Endothelial cell of umbilical vein (primary cell): ENCODE data around the gene MECP2. TPM values are rescaled to one million over a fixed set of nuclear protein-coding genes. Genes with fewer than 3 reads are reported as not detected.
A peak's percentile ranks its signal among the peaks of the same experiment; 100 is the strongest.

Experiments
- BruUV-seq: library from RNA; stranded (reverse); fragments of 400-500 nt; replicated peaks from 2 replicates; lab custom pipeline; 2021; lab: Mats Ljungman, UMichigan
- CTCF ChIA-PET: fragments of 300-600, 350-600 bp; sonication (Branson Sonifier 250); formaldehyde crosslinking; loops from one replicate; lab custom pipeline; 2021; ENCODE audit warnings: antibody characterized with exemption, inconsistent platforms; lab: Charles Lee
- POLR2A ChIA-PET: fragments of 300-600, 350-600 bp; sonication (Branson Sonifier 250); formaldehyde crosslinking; loops from one replicate; lab custom pipeline; 2021; ENCODE audit warnings: antibody characterized with exemption, inconsistent platforms; lab: Charles Lee
- DNase-seq: peaks from one replicate; pipeline ENCODE4 v3.0.0-alpha.2; 2011; ENCODE audit warnings: low read depth, low spot score
- FAIRE-seq: peaks from 2 replicates; lab custom pipeline; 2011; peaks lifted over from hg19 to GRCh38; lab: Jason Lieb, UNC
- H2AFZ ChIP-seq: 2 replicates; pipeline ENCODE4 v1.6.0; 2012; ENCODE audit warnings: low read depth, low read length, control low read depth, inconsistent platforms
- H3K27ac ChIP-seq: 2 replicates; pipeline ENCODE4 v1.5.1; 2011; ENCODE audit warnings: low read depth, mild to moderate bottlenecking, control low read depth, low read length, moderate library complexity; ENCODE audit not compliant: insufficient read depth
- H3K27me3 ChIP-seq, 2 experiments: 2 replicates each; pipeline versions ENCODE4 v1.6.0 to v1.6.1; 2011; ENCODE audit warnings: low read length in 2 of 2, mixed read lengths in 1 of 2; ENCODE audit not compliant: control insufficient read depth in 2 of 2, insufficient read depth in 2 of 2
- H3K36me3 ChIP-seq, 2 experiments: 2 replicates in 1 of 2; 3 replicates in 1 of 2; pipeline ENCODE4 v1.5.1; 2011; ENCODE audit warnings: low read length in 2 of 2, mild to moderate bottlenecking in 1 of 2, moderate library complexity in 1 of 2; ENCODE audit not compliant: control insufficient read depth in 2 of 2, insufficient read depth in 2 of 2; ENCODE audit errors: extremely low read depth in 1 of 2
- H3K4me1 ChIP-seq: 3 replicates; pipeline ENCODE4 v1.5.1; 2011; ENCODE audit warnings: mild to moderate bottlenecking, low read length; ENCODE audit not compliant: control insufficient read depth, insufficient read depth; ENCODE audit errors: extremely low read depth
- H3K4me2 ChIP-seq: 2 replicates; pipeline ENCODE4 v1.6.1; 2011; ENCODE audit warnings: low read length, control low read depth, mixed read lengths; ENCODE audit not compliant: insufficient read depth
- H3K4me3 ChIP-seq, 3 experiments: fragments of 200-600 bp in 1 of 3; sonication (generic), shearing (Covaris generic) in 1 of 3; replicated peaks in 1 of 3; 2 replicates each; pipeline ENCODE4 v1.5.1; 2011 to 2016; ENCODE audit warnings: control low read depth in 3 of 3, low read length in 3 of 3, mild to moderate bottlenecking in 2 of 3, inconsistent platforms in 1 of 3, low read depth in 1 of 3, moderate library complexity in 1 of 3; ENCODE audit not compliant: insufficient read depth in 1 of 3
- H3K79me2 ChIP-seq: 2 replicates; pipeline ENCODE4 v1.6.0; 2012; ENCODE audit warnings: low read length, inconsistent platforms; ENCODE audit not compliant: control insufficient read depth, insufficient read depth
- H3K9ac ChIP-seq: replicated peaks from 2 replicates; pipeline ENCODE3; 2011; ENCODE audit warnings: low read length, control low read depth; ENCODE audit not compliant: insufficient read depth; ENCODE audit errors: extremely low read depth
- H3K9me1 ChIP-seq: replicated peaks from 3 replicates; pipeline ENCODE4 v1.6.0; 2011; ENCODE audit warnings: mild to moderate bottlenecking, low read length; ENCODE audit not compliant: control insufficient read depth, insufficient read depth; ENCODE audit errors: extremely low read depth
- H3K9me3 ChIP-seq: replicated peaks from 2 replicates; pipeline ENCODE4 v1.5.1; 2012; ENCODE audit warnings: low read length, inconsistent platforms; ENCODE audit not compliant: control insufficient read depth, insufficient read depth
- H4K20me1 ChIP-seq: replicated peaks from 2 replicates; pipeline ENCODE3; 2011; ENCODE audit warnings: mild to moderate bottlenecking, low read length; ENCODE audit not compliant: control insufficient read depth, insufficient read depth; ENCODE audit errors: extremely low read depth
- CTCF ChIP-seq, 2 donors: IDR thresholded peaks; 1 replicate in 1 of 2; 2 replicates in 1 of 2; pipeline ENCODE4 v1.5.1; 2011; ENCODE audit warnings: low read length in 2 of 2, mild to moderate bottlenecking in 2 of 2, moderate library complexity in 2 of 2, control low read depth in 1 of 2, inconsistent platforms in 1 of 2, low read depth in 1 of 2; ENCODE audit not compliant: insufficient read depth in 1 of 2; ENCODE audit errors: extremely low read depth in 1 of 2
- EZH2 ChIP-seq: IDR thresholded peaks from 2 replicates; pipeline ENCODE4 v1.6.1; 2012; ENCODE audit warnings: borderline replicate concordance, low read depth, mild to moderate bottlenecking, moderate library complexity, low read length, inconsistent platforms; ENCODE audit not compliant: severe bottlenecking
- FOS ChIP-seq: IDR thresholded peaks from 2 replicates; pipeline ENCODE4 v1.6.1; 2011; ENCODE audit warnings: mild to moderate bottlenecking, low read length, moderate library complexity, borderline replicate concordance; ENCODE audit not compliant: insufficient read depth
- GATA2 ChIP-seq: IDR thresholded peaks from 2 replicates; pipeline ENCODE4 v1.7.0; 2011; ENCODE audit warnings: low read depth, mild to moderate bottlenecking, moderate library complexity, mixed read lengths, low read length; ENCODE audit not compliant: insufficient read length, insufficient read depth
- JUN ChIP-seq: IDR thresholded peaks from 2 replicates; pipeline ENCODE4 v1.6.1; 2011; ENCODE audit warnings: borderline replicate concordance, low read depth; ENCODE audit not compliant: insufficient read length, insufficient read depth
- MAX ChIP-seq: IDR thresholded peaks from 2 replicates; pipeline ENCODE4 v1.6.1; 2011; ENCODE audit not compliant: insufficient read depth, insufficient read length
- MYC ChIP-seq: IDR thresholded peaks from one replicate; pipeline ENCODE4 v1.6.1; 2011; ENCODE audit warnings: mild to moderate bottlenecking, low read depth, low read length
- POLR2A ChIP-seq: IDR thresholded peaks from 2 replicates; pipeline ENCODE4 v1.6.1; 2012; ENCODE audit warnings: low read depth, mild to moderate bottlenecking, control low read depth, low read length
- POLR2AphosphoS5 ChIP-seq: IDR thresholded peaks from 2 replicates; pipeline ENCODE4 v1.6.1; 2012; ENCODE audit warnings: low read depth, mild to moderate bottlenecking, control low read depth, low read length, moderate library complexity; ENCODE audit not compliant: insufficient read depth
- dilution Hi-C: fragments of 300-500 bp; cut with MboI; formaldehyde crosslinking; loops from one replicate; pipeline ENCODE4 v1.15.0; 2019; ENCODE audit warnings: low sequenced_read_pairs; ENCODE audit not compliant: extremely low pct_ligation_motif_present
- intact Hi-C: fragments of 100-400 bp; cut with micrococcal nuclease; formaldehyde crosslinking; loops from one replicate; pipeline ENCODE4 v1.10.0; 2022
- polyA plus RNA-seq, 4 experiments: library from polyadenylated mRNA; depleted of rRNA in 3 of 4; stranded (reverse) in 3 of 4; unstranded in 1 of 4; fragments of >200 nt; gene quantifications; 2 replicates each; pipeline versions ENCODE4 v1.2.1 to v1.2.3, GENCODE V29; 2011 to 2012; ENCODE audit warnings: missing spikeins in 1 of 4
- total RNA-seq: library from RNA; stranded (reverse); gene quantifications from 2 replicates; pipeline ENCODE4 v1.2.3, GENCODE V29; 2021

MECP2 gene
- total and polyA plus RNA-seq, 2 donors (not counting 3 experiments of a cell fraction or from before 2014, with no cell fraction given) = 9.0 to 45.3 TPM

GRCh38 chrX:154027986-154028385 lies 69.5 kb downstream of the MECP2 start:
- FAIRE-seq (peak; percentile 40), DNase-seq (no peak)
- Histone ChIP-seq H3K9ac (no peak overlapping the region), H3K27ac (no peak overlapping the region), H3K79me2 (no peaks in the 10 kb centered on the region), H3K4me2 (no peak overlapping the region), H3K9me3 (no peaks in the 10 kb centered on the region), H3K9me1 (no peaks in the 10 kb centered on the region), H4K20me1 (no peaks in the 10 kb centered on the region), H3K36me3 (peaks cover 0 to 23% of the 10 kb centered on the region in 2 experiments), H3K4me3 (no peak overlapping the region), H2AFZ (no peak overlapping the region), H3K27me3 (no peaks in the 10 kb centered on the region), H3K4me1 (no peaks in the 10 kb centered on the region)
- CTCF ChIA-PET = interaction anchor here (1.4 to 4.0 kb wide), 2 partner anchors 10 to 15 kb away, joined by 3 to 16 read pairs; no protein-coding TSS in a partner anchor
- TF ChIP-seq POLR2A (no peak), POLR2AphosphoS5 (no peak)
- POLR2A ChIA-PET = no interaction called here
- intact Hi-C loops (no loop called here), dilution Hi-C loops (no loop called here)
- BruUV-seq = no TSS peak

- Histone ChIP-seq H3K27me3 (no peaks in the 10 kb centered on the region), H3K4me1 (no peaks in the 10 kb centered on the region), H3K27ac (no peak overlapping the region), H3K9me1 (no peaks in the 10 kb centered on the region), H3K4me3 (no peak overlapping the region), H3K9ac (no peak overlapping the region), H3K79me2 (no peaks in the 10 kb centered on the region), H2AFZ (no peak overlapping the region), H4K20me1 (no peaks in the 10 kb centered on the region), H3K9me3 (no peaks in the 10 kb centered on the region), H3K4me2 (no peak overlapping the region), H3K36me3 (peaks cover 0 to 23% of the 10 kb centered on the region in 2 experiments)
- dilution Hi-C loops (no loop called here), intact Hi-C loops (no loop called here)
- peak; percentile 33 for FAIRE-seq
- no TSS peak for BruUV-seq
- ChIA-PET POLR2A (interaction anchor here (0.6 kb wide), 1 partner anchor 388 kb away, joined by 6 read pairs; no protein-coding TSS in a partner anchor), CTCF (interaction anchor here (1.4 to 4.0 kb wide), 3 partner anchors 9 to 19 kb away, joined by 3 to 16 read pairs (median 5); no protein-coding TSS in a partner anchor)
- no peak for DNase-seq
- TF ChIP-seq MYC (no peak), FOS (no peak), POLR2AphosphoS5 (no peak), EZH2 (no peak), CTCF (IDR thresholded peaks at IDR 0.05; ENCODE audit: extremely low read depth in 1 of 2, insufficient read depth in 1 of 2, low read depth in 1 of 2, low read length in 2 of 2) (no peak), JUN (no peak), GATA2 (no peak), POLR2A (no peak), MAX (no peak)
These were observed 70.5 kb downstream of the MECP2 start for GRCh38 chrX:154027022-154027402.
